Liver (tissue), 3 donors: Measurements from ENCODE around the gene HOXB3.

Source experiments
- ATF3 ChIP-seq: IDR thresholded peaks from 2 replicates; pipeline ENCODE4 v1.6.1; 2016; ENCODE audit warnings: antibody characterized with exemption
- CTCF ChIP-seq: fragments of 150-350 bp; IDR thresholded peaks from 2 replicates; pipeline ENCODE4 v1.5.1; 2017; ENCODE audit warnings: improper control_type of control experiment, low read depth, low read length; ENCODE audit not compliant: missing input control
- HNF4A ChIP-seq, 2 donors: conservative IDR thresholded peaks; 2 replicates each; pipeline ENCODE4 v1.6.1; 2016; ENCODE audit warnings: antibody characterized with exemption in 2 of 2, mild to moderate bottlenecking in 2 of 2
- JUND ChIP-seq, 2 donors: IDR thresholded peaks; 2 replicates each; pipeline ENCODE4 v1.6.1; 2016; ENCODE audit warnings: antibody characterized with exemption in 2 of 2
- RAD21 ChIP-seq, 2 donors: IDR thresholded peaks; 2 replicates each; pipeline ENCODE4 v1.6.1; 2016; ENCODE audit warnings: antibody characterized with exemption in 2 of 2, mild to moderate bottlenecking in 2 of 2
- REST ChIP-seq: IDR thresholded peaks from 2 replicates; pipeline ENCODE4 v1.6.1; 2016; ENCODE audit warnings: antibody characterized with exemption, mild to moderate bottlenecking
- TAF1 ChIP-seq: conservative IDR thresholded peaks from 2 replicates; pipeline ENCODE4 v1.6.1; 2016; ENCODE audit warnings: antibody characterized with exemption, mild to moderate bottlenecking
- YY1 ChIP-seq: IDR thresholded peaks from 2 replicates; pipeline ENCODE4 v1.6.1; 2016; ENCODE audit warnings: antibody characterized with exemption, mild to moderate bottlenecking
- donor health status: healthy.
- donor health status: healthy.

- TF ChIP-seq HNF4A (conservative IDR thresholded peaks at IDR 0.05) (no peak), YY1 (no peak), JUND (IDR thresholded peaks at IDR 0.05) (no peak), CTCF (no peak), TAF1 (no peak), RAD21 (IDR thresholded peaks at IDR 0.05) (no peak), REST (no peak), ATF3 (no peak)
These were observed 31.7 kb upstream of the HOXB3 start for GRCh38 chr17:48621410-48622392.
